Keratinocyte (primary cell): Measurements from ENCODE around the gene CLCN3. TPM values are rescaled to one million over a fixed set of nuclear protein-coding genes. Genes with fewer than 3 reads are reported as not detected.

ENCODE experiments used
- DNase-seq: peaks from one replicate; pipeline ENCODE4 v3.0.0-alpha.2; 2011; ENCODE audit warnings: low read depth, missing footprints, low spot score
- FAIRE-seq: peaks from 2 replicates; lab custom pipeline; 2011; peaks lifted over from hg19 to GRCh38; lab: Jason Lieb, UNC
- H2AFZ ChIP-seq: 2 replicates; pipeline ENCODE4 v1.6.0; 2012; ENCODE audit warnings: low read length, control low read depth, inconsistent platforms; ENCODE audit not compliant: control insufficient read depth
- H3K27ac ChIP-seq: 2 replicates; pipeline ENCODE4 v1.5.1; 2011; ENCODE audit warnings: low read length; ENCODE audit not compliant: control insufficient read depth, insufficient read depth
- H3K27me3 ChIP-seq: 3 replicates; pipeline ENCODE4 v1.6.0; 2011; ENCODE audit warnings: low read length; ENCODE audit not compliant: control insufficient read depth, insufficient read depth; ENCODE audit errors: extremely low read depth
- H3K36me3 ChIP-seq, 2 experiments: 2 replicates in 1 of 2; 3 replicates in 1 of 2; pipeline ENCODE4 v1.5.1; 2011; ENCODE audit warnings: low read length in 2 of 2, mild to moderate bottlenecking in 1 of 2; ENCODE audit not compliant: control insufficient read depth in 2 of 2, insufficient read depth in 2 of 2; ENCODE audit errors: extremely low read depth in 1 of 2
- H3K4me1 ChIP-seq: 3 replicates; pipeline ENCODE4 v1.5.1; 2011; ENCODE audit warnings: low read length; ENCODE audit not compliant: control insufficient read depth, insufficient read depth; ENCODE audit errors: extremely low read depth
- H3K4me2 ChIP-seq: 3 replicates; pipeline ENCODE4 v1.6.0; 2011; ENCODE audit warnings: low read depth, low read length; ENCODE audit not compliant: control insufficient read depth, insufficient read depth; ENCODE audit errors: extremely low read depth
- H3K4me3 ChIP-seq, 3 experiments: fragments of 200-600 bp in 1 of 3; sonication (generic) in 1 of 3; 2 replicates in 2 of 3; 3 replicates in 1 of 3; pipeline ENCODE4 v1.5.1; 2011 to 2016; ENCODE audit warnings: low read length in 3 of 3, mild to moderate bottlenecking in 3 of 3, control low read depth in 2 of 3, inconsistent platforms in 1 of 3, low read depth in 1 of 3, mixed read lengths in 1 of 3, mixed run types in 1 of 3, moderate library complexity in 1 of 3; ENCODE audit not compliant: control insufficient read depth in 2 of 3, insufficient read depth in 2 of 3; ENCODE audit errors: extremely low read depth in 1 of 3
- H3K79me2 ChIP-seq: 2 replicates; pipeline ENCODE4 v1.6.0; 2012; ENCODE audit warnings: low read length; ENCODE audit not compliant: control insufficient read depth, insufficient read depth
- H3K9ac ChIP-seq: 3 replicates; pipeline ENCODE4 v1.6.0; 2011; ENCODE audit warnings: low read length; ENCODE audit not compliant: control insufficient read depth, insufficient read depth; ENCODE audit errors: extremely low read depth
- H3K9me1 ChIP-seq: 3 replicates; pipeline ENCODE4 v1.6.0; 2011; ENCODE audit warnings: low read length; ENCODE audit not compliant: control insufficient read depth, insufficient read depth; ENCODE audit errors: extremely low read depth
- H3K9me3 ChIP-seq: 2 replicates; pipeline ENCODE4 v1.5.1; 2012; ENCODE audit warnings: low read depth, low read length; ENCODE audit not compliant: control insufficient read depth
- H4K20me1 ChIP-seq: 3 replicates; pipeline ENCODE4 v1.6.0; 2011; ENCODE audit warnings: low read length; ENCODE audit not compliant: control insufficient read depth, insufficient read depth; ENCODE audit errors: extremely low read depth
- CTCF ChIP-seq, 3 experiments: IDR thresholded peaks in 1 of 3; conservative IDR thresholded peaks in 1 of 3; optimal IDR thresholded peaks in 1 of 3; 2 replicates in 2 of 3; 3 replicates in 1 of 3; pipeline versions ENCODE3 to v1.5.1; 2011; ENCODE audit warnings: low read length in 3 of 3, mild to moderate bottlenecking in 3 of 3, moderate library complexity in 2 of 3, control low read depth in 1 of 3, inconsistent platforms in 1 of 3; ENCODE audit not compliant: insufficient read depth in 2 of 3; ENCODE audit errors: extremely low read depth in 1 of 3
- EZH2 ChIP-seq: IDR thresholded peaks from one replicate; pipeline ENCODE4 v1.6.1; 2012; ENCODE audit warnings: inconsistent platforms, mild to moderate bottlenecking, low read length, moderate library complexity
- dilution Hi-C: fragments of 300-500 bp; cut with MboI; formaldehyde crosslinking; loops from one replicate; pipeline ENCODE4 v1.7.0; 2020; ENCODE audit warnings: low sequenced_read_pairs; ENCODE audit not compliant: extremely low pct_ligation_motif_present
- polyA plus RNA-seq, 5 experiments: library from polyadenylated mRNA; depleted of rRNA in 3 of 5; stranded (reverse) in 3 of 5; stranded (forward) in 1 of 5; unstranded in 1 of 5; fragments of >200 nt; gene quantifications; 1 replicate in 1 of 5; 2 replicates in 3 of 5; 3 replicates in 1 of 5; pipeline versions ENCODE4 v1.2.1 to v1.2.3, GENCODE V29; 2011 to 2012; ENCODE audit warnings: missing spikeins in 2 of 5, low read depth in 1 of 5, low replicate concordance in 1 of 5

Gene CLCN3
- polyA plus RNA-seq, 1 donor (not counting 4 experiments of a cell fraction or from before 2014, with no cell fraction given) = 34.2 TPM

- no peaks in the 10 kb centered on the region for H4K20me1 ChIP-seq
- dilution Hi-C loops = no loop called here
- H3K27ac ChIP-seq = no peak overlapping the region
- H3K4me1 ChIP-seq = no peaks in the 10 kb centered on the region
- H3K9ac ChIP-seq = no peak overlapping the region
- no peaks in the 10 kb centered on the region for H3K9me1 ChIP-seq
- no peak overlapping the region for H3K4me2 ChIP-seq
- no peak overlapping the region for H2AFZ ChIP-seq
- H3K79me2 ChIP-seq = peaks cover 8% of the 10 kb centered on the region
- no peak for DNase-seq
- no peak for FAIRE-seq
- TF ChIP-seq EZH2 = no peak
- TF ChIP-seq CTCF (optimal IDR thresholded peaks at IDR 0.05 in 1 of 3, IDR thresholded peaks at IDR 0.05 in 1 of 3, conservative IDR thresholded peaks at IDR 0.05 in 1 of 3; ENCODE audit: extremely low read depth in 1 of 3, insufficient read depth in 2 of 3, low read length in 3 of 3) = no peak
- no peaks in the 10 kb centered on the region for H3K36me3 ChIP-seq
- H3K27me3 ChIP-seq = no peaks in the 10 kb centered on the region
- no peaks in the 10 kb centered on the region for H3K9me3 ChIP-seq
- H3K4me3 ChIP-seq = no peak overlapping the region
Observed at GRCh38 chr4:169650227-169650936, 30.0 kb downstream of the CLCN3 start.

GRCh38 chr4:169652535-169652934 is 32.2 kb downstream of the CLCN3 start:
- no peaks in the 10 kb centered on the region for H3K27me3 ChIP-seq
- no peak overlapping the region for H3K9ac ChIP-seq
- no peak overlapping the region for H3K4me2 ChIP-seq
- FAIRE-seq (no peak), DNase-seq (no peak)
- no peak overlapping the region for H3K4me3 ChIP-seq
- TF ChIP-seq CTCF (optimal IDR thresholded peaks at IDR 0.05 in 1 of 3, IDR thresholded peaks at IDR 0.05 in 1 of 3, conservative IDR thresholded peaks at IDR 0.05 in 1 of 3; ENCODE audit: extremely low read depth in 1 of 3, insufficient read depth in 2 of 3, low read length in 3 of 3) (no peak), EZH2 (no peak)
- no peaks in the 10 kb centered on the region for H4K20me1 ChIP-seq
- no peaks in the 10 kb centered on the region for H3K4me1 ChIP-seq
- H3K79me2 ChIP-seq = peaks cover 19% of the 10 kb centered on the region
- H2AFZ ChIP-seq = no peak overlapping the region
- dilution Hi-C loops = no loop called here
- no peaks in the 10 kb centered on the region for H3K9me3 ChIP-seq
- no peaks in the 10 kb centered on the region for H3K36me3 ChIP-seq
- H3K27ac ChIP-seq = no peak overlapping the region
- no peaks in the 10 kb centered on the region for H3K9me1 ChIP-seq
